BJ (cell line): ENCODE data around the gene BARHL2. TPM values are rescaled to one million over a fixed set of nuclear protein-coding genes. Genes with fewer than 3 reads are reported as not detected.

Experiments
- CTCF ChIA-PET: fragments of 350-600 bp; formaldehyde crosslinking; extraction: SDS; loops from one replicate; lab custom pipeline; 2021; ENCODE audit warnings: antibody characterized with exemption, inconsistent platforms; lab: Yijun Ruan, JAX
- POLR2A ChIA-PET: fragments of 300-600 bp; sonication (Branson Sonifier 250); formaldehyde crosslinking; extraction: SDS; loops from one replicate; lab custom pipeline; 2021; ENCODE audit warnings: antibody characterized with exemption; lab: Charles Lee
- DNase-seq: peaks from one replicate; pipeline ENCODE4 v3.0.0-alpha.2; 2011; ENCODE audit warnings: low read depth
- H3K27me3 ChIP-seq: 2 replicates; pipeline ENCODE4 v1.6.0; 2011; ENCODE audit warnings: low read length; ENCODE audit not compliant: control insufficient read depth, insufficient read depth
- H3K36me3 ChIP-seq: 2 replicates; pipeline ENCODE4 v1.5.1; 2011; ENCODE audit warnings: low read length; ENCODE audit not compliant: control insufficient read depth, insufficient read depth
- H3K4me3 ChIP-seq: 2 replicates; pipeline ENCODE4 v1.5.1; 2011; ENCODE audit warnings: low read depth, mild to moderate bottlenecking, control low read depth, low read length
- polyA plus RNA-seq: library from polyadenylated mRNA; depleted of rRNA; stranded (reverse); fragments of >200 nt; gene quantifications from 2 replicates; pipeline ENCODE4 v1.2.3, GENCODE V29; 2011
- TF ChIP-seq, protein P1 (sequence below): IDR thresholded peaks from 2 replicates; pipeline ENCODE4 v1.5.1; 2011; ENCODE audit warnings: low read depth, mild to moderate bottlenecking, control low read depth, inconsistent platforms, low read length, moderate library complexity; ENCODE audit not compliant: insufficient read depth

Gene BARHL2
- polyA plus RNA-seq, 1 experiment, result not detected

DNA sequence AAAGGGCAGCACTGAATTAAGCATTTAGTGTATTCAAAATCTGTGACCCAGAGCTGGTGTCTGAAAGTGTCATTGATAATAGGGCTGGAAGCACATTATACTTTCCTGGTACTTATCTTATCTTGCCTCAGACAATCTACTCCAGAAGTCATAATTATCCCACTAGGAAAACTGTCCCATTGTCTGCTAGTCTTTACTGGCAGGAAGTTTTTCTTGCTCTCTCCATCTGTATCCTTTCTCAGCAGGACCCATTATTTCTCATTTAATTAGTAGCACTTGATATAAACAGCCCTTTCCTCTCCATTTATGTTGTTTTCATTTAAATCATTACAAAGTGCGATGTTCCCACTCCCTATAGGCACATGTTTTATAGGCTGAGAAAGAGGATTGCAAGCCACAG, 36.5 kb upstream of the BARHL2 start:
- POLR2A ChIA-PET, result no interaction called here

DNA sequence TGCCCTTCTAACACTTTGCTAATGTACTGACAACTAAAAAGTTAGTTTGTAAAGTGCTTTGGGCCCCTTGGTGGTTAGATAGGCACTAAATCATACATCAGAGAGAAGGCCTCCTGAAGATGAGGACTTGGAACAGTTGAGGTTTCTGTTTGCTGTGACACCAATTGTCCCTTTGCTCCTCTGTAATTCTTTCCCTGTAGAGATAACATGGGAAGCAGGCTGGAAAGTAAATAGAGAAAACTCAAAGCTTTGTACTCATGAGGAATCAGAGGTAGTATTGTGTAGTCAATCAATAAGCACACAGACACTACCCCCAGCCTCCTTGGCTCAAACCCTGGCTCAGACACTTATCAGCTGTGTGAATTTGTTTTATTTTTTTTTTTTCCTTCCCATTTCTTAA, 31.6 kb upstream of the BARHL2 start:
- ChIA-PET CTCF (interaction anchor here (1.0 to 1.4 kb wide), 2 partner anchors 27 to 703 kb away, joined by 3 read pairs; no protein-coding TSS in a partner anchor), POLR2A (no interaction called here)
- no peaks in the 10 kb centered on the region for H3K36me3 ChIP-seq

More for the DNA sequence above, 36.5 kb upstream of the BARHL2 start:
- H3K27me3 ChIP-seq, result no peaks in the 10 kb centered on the region
- H3K4me3 ChIP-seq, result no peak overlapping the region
- TF ChIP-seq, protein P1, sequence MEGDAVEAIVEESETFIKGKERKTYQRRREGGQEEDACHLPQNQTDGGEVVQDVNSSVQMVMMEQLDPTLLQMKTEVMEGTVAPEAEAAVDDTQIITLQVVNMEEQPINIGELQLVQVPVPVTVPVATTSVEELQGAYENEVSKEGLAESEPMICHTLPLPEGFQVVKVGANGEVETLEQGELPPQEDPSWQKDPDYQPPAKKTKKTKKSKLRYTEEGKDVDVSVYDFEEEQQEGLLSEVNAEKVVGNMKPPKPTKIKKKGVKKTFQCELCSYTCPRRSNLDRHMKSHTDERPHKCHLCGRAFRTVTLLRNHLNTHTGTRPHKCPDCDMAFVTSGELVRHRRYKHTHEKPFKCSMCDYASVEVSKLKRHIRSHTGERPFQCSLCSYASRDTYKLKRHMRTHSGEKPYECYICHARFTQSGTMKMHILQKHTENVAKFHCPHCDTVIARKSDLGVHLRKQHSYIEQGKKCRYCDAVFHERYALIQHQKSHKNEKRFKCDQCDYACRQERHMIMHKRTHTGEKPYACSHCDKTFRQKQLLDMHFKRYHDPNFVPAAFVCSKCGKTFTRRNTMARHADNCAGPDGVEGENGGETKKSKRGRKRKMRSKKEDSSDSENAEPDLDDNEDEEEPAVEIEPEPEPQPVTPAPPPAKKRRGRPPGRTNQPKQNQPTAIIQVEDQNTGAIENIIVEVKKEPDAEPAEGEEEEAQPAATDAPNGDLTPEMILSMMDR, result no peak
- CTCF ChIA-PET, result no interaction called here
- no peaks in the 10 kb centered on the region for H3K36me3 ChIP-seq
- DNase-seq, result no peak

DNA sequence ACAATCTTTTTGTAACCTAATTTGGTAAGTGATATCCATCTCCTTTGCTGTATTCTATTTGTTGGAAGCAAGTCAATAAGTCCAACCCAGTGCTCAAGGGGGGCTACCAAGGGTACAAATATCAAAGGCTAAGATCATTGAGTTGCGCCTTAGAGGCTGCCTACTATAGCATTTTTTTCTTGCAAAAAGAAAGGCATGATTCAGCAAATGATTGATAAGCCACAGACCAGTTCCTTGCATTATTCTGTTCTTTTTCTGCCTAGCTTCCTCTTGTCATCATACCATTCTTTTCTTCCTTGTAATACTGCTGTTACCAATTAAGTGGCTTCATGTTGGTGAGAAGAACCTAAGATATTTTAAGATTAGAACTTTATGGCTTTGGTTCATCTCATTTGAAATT, 29.8 kb upstream of the BARHL2 start:
- CTCF ChIA-PET, result no interaction called here

More for the DNA sequence above, 31.6 kb upstream of the BARHL2 start:
- TF ChIP-seq, protein P1, result no peak
- Histone ChIP-seq H3K27me3 (no peaks in the 10 kb centered on the region), H3K4me3 (no peak overlapping the region)
- DNase-seq, result no peak

DNA sequence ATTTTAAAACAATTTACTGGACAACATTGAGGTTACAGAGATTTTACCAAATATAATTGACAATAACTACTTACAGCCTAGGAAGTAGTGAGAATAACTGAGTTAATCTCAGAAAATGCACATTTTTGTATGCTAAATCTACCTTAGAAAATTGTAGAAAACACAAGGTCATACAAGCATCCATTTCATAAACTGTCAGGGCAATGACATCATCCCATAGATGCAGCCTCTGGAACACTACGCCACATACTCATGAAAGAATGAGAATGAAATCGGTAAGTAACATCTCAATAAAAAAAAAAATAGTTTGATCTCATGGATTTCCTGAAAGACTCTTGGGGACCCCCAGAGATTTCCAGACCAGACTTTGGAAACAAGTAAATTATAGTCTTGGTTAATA, 28.9 kb upstream of the BARHL2 start:
- Histone ChIP-seq H3K27me3 (no peaks in the 10 kb centered on the region), H3K36me3 (no peaks in the 10 kb centered on the region), H3K4me3 (no peak overlapping the region)
- DNase-seq, result no peak
- TF ChIP-seq, protein P1, result no peak
- ChIA-PET POLR2A (no interaction called here), CTCF (no interaction called here)

More for the DNA sequence above, 29.8 kb upstream of the BARHL2 start:
- no peaks in the 10 kb centered on the region for H3K36me3 ChIP-seq
- DNase-seq, result no peak
- no peaks in the 10 kb centered on the region for H3K27me3 ChIP-seq
- POLR2A ChIA-PET, result no interaction called here
- TF ChIP-seq, protein P1, result no peak
- no peak overlapping the region for H3K4me3 ChIP-seq

DNA sequence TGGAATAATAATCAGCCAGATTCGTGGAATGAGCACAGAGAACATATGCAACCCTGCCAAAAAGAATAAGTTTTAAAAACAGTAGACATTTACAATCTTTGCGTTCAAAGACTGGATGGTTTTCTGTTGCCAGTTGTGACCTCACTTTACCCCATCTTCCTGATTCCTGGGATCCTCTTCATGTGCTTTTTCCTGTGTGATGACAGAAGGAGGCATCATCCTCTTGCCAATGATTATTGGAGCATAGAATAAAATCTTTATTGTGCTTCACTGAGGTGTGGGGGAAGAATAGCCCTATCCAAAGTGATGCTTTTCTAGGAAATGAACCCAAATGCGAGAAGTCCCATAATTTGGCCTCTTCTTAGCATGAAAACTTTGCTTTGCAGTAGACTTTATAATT, 15.0 kb upstream of the BARHL2 start:
- peaks cover 35% of the 10 kb centered on the region for H3K27me3 ChIP-seq
- no peak for DNase-seq
- CTCF ChIA-PET, result interaction anchor here (1.7 to 3.0 kb wide), 2 partner anchors 11 to 28 kb away, joined by 3 to 12 read pairs; no protein-coding TSS in a partner anchor
- H3K36me3 ChIP-seq, result no peaks in the 10 kb centered on the region
- H3K4me3 ChIP-seq, result no peak overlapping the region
- POLR2A ChIA-PET, result no interaction called here
- TF ChIP-seq, protein P1, result no peak
